HG03378 (cell line): Measurements from ENCODE around the gene YEATS4.

ENCODE experiments used
- ATAC-seq: cut with Tn5 transposase; IDR thresholded peaks from one replicate; pipeline ENCODE4 v1.9.1; 2021; ENCODE audit warnings: mild to moderate bottlenecking, moderate library complexity; ENCODE audit not compliant: unreplicated experiment

The YEATS4 gene

DNA sequence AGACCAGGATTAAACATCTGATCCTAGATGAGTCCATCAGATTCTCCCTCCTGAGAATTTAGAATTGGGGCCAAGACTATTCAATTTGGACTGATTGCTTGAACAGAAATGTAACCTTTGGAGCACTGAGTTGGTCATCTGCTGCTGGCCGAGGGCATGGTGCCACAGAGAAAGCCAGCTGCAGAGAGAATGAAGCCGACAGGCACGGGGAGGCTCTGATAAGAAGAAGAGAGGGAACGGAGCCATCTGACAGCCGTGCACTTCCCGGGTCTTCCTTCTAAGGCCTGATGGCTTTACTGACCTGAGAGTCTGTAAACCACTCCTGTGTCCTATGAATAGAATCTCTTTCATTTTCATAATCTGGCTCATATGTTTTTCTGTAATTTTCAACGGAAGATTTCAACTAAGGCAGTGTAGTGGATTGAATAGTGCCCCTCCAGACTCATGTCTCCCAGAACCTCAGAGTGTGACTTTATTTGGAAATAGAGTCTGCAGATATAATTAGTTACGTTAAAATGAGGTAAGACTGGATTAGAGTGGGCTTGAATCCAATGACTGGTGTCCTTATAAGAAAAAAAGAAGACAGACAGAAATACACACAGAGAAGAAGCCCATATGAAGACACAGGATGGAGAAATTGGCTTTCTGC lies 71.5 kb downstream of the YEATS4 start:
- ATAC-seq = no peak

DNA sequence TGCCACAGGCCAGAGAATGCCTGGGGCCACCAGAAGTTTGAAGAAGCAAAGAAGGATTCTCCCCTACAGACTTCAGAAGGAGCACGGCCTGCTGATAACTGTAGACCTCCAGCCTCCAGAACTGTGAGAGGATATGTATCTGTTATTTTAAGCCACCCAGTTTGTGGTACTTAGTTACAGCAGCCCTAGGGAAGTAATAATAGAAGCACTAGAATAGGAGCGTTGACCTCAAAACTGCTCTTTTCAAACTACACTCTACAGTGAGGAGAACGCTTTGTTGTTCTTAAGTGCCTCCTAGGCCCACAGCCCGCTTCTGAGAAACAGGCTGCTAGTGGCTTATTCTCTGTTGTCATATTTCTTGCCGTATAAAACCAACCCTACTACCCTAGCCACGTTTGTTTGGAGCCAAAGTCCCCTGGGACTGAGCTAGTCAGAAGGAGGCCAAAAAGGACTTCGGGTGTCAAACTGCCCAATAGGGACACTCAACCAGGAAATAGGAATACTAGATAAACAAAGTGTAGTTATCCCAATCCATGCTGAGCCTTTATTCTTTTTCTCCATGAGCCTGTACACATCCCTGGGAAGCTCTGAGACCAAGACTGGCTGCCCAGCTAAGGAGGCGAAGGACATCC lies 72.2 kb downstream of the YEATS4 start:
- no peak for ATAC-seq

DNA sequence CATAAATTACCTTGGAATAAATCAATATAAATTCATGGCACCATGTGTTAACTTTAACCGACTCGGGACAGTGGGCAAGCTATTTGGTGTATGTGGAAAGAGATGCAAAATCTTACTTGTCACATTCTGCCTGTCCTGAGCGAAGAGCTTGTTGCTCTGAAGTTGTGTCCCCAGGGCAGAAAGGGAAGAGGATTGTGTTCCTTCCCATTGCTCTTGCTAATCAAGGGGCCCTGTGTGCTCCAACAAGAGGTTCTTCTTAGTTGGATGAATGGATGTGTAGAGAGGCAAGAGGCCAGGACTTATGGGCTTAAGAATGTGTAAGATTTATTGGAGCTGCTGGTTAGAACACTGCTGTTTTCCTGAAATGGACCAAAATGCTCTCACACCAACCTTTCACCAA lies 74.1 kb downstream of the YEATS4 start:
- ATAC-seq = no peak

- ATAC-seq = no peak
Observed at GRCh38 chr12:69435644-69436043, 76.1 kb downstream of the YEATS4 start.

- no peak for ATAC-seq
Observed at GRCh38 chr12:69437073-69437472, 77.5 kb downstream of the YEATS4 start.

GRCh38 chr12:69438539-69438938 lies 79.0 kb downstream of the YEATS4 start:
- no peak for ATAC-seq

DNA sequence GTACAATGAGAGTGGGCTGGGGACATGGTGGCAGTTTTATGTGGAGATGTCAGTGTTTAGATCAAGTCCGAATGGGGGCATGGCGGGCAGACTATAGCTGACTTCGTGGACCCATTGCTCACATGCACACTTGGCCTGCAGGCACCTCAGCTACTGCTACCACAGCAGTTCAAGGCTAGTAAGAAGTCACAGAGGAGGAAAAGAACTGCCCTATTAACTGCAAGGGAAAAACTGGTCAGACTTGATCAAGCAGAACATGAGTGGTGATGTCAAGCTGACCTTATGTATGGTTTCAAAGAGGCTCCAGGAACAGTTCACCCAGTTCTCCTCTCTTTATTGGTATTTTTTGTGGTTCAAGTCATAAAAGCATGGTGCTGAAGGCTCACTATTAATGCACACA lies 80.5 kb downstream of the YEATS4 start:
- ATAC-seq = no peak
